ENCODE measurements around the gene TAS1R3.

GRCh38 chr1:1358433-1359271 is 27.6 kb downstream of the TAS1R3 start, which contains the start of gene MXRA8:
- TF ChIP-seq CTCF (IDR thresholded peaks at IDR 0.05) (no peak), JUN (CRISPR knock-in tag; IDR thresholded peaks at IDR 0.05) (no peak), CDX4 (CRISPR knock-in tag; IDR thresholded peaks at IDR 0.05; ENCODE audit: borderline replicate concordance) (no peak), IRF2 (CRISPR knock-in tag; IDR thresholded peaks at IDR 0.05; ENCODE audit: borderline replicate concordance, low read depth) (no peak), GTF2I (CRISPR knock-in tag; conservative IDR thresholded peaks at IDR 0.05) (no peak), AFF4 (CRISPR knock-in tag; IDR thresholded peaks at IDR 0.05; ENCODE audit: borderline replicate concordance) (no peak)
- TF ChIP-seq, protein P1, sequence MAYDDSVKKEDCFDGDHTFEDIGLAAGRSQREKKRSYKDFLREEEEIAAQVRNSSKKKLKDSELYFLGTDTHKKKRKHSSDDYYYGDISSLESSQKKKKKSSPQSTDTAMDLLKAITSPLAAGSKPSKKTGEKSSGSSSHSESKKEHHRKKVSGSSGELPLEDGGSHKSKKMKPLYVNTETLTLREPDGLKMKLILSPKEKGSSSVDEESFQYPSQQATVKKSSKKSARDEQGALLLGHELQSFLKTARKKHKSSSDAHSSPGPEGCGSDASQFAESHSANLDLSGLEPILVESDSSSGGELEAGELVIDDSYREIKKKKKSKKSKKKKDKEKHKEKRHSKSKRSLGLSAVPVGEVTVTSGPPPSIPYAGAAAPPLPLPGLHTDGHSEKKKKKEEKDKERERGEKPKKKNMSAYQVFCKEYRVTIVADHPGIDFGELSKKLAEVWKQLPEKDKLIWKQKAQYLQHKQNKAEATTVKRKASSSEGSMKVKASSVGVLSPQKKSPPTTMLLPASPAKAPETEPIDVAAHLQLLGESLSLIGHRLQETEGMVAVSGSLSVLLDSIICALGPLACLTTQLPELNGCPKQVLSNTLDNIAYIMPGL (CRISPR knock-in tag; IDR thresholded peaks at IDR 0.05): no peak

All from WTC11 (cell line).